Measurements from ENCODE around the gene ZNF768. TPM values are rescaled to one million over a fixed set of nuclear protein-coding genes. Genes with fewer than 3 reads are reported as not detected.

The ZNF768 gene
- total and polyA plus RNA-seq, 2 donors (not counting 1 experiment from before 2014, with no cell fraction given) = 8.2 to 23.9 TPM

DNA sequence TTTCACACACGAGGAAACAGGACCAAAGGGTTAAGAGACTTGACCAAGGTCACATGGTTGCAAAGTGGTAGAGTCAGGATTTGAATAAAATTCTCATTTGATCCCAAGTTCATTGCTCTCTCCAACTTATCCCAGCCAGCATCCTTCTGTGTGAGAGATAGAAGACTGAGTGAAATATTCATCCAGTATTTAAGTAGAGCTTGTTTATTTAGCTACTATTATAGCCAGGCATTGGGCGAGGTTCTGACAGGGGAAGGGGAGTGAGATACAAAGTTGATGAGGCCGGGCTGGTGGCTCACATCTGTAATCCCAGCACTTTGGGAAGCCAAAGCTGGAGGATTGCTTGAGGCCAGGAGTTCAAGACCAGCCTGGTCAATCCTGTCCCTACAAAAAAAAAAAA, 49.4 kb downstream of the ZNF768 start:
- Histone ChIP-seq H3K4me1 (ENCODE audit: control insufficient read depth, extremely low read depth, insufficient read depth, low read length) (no peaks in the 10 kb centered on the region), H3K27ac (ENCODE audit: insufficient read depth, low read length) (no peak overlapping the region), H2AFZ (ENCODE audit: low read length) (no peak overlapping the region), H3K9me3 (ENCODE audit: control insufficient read depth, insufficient read depth, low read depth, low read length) (no peaks in the 10 kb centered on the region), H3K79me2 (ENCODE audit: control insufficient read depth, insufficient read depth, low read length) (no peaks in the 10 kb centered on the region), H3K9ac (ENCODE audit: insufficient read depth, low read length) (no peak overlapping the region), H4K20me1 (ENCODE audit: control insufficient read depth, extremely low read depth, insufficient read depth, low read length) (no peaks in the 10 kb centered on the region), H3K4me3 (replicated peaks in 1 of 4; ENCODE audit: control extremely low read depth in 1 of 4, insufficient read depth in 1 of 4, low read depth in 3 of 4, low read length in 4 of 4) (no peak overlapping the region), H3K36me3 (ENCODE audit: control insufficient read depth, insufficient read depth, low read length) (no peaks in the 10 kb centered on the region), H3K27me3 (ENCODE audit: control insufficient read depth, insufficient read depth, low read length) (peaks cover 23% of the 10 kb centered on the region), H3K4me2 (ENCODE audit: extremely low read depth, insufficient read depth, low read length) (no peak overlapping the region)
- no peak for DNase-seq (ENCODE audit: low read depth in 2 of 2)
- TF ChIP-seq EZH2 (IDR thresholded peaks at IDR 0.05; ENCODE audit: low read length, missing control alignments) = no peak
- TF ChIP-seq, protein P1, sequence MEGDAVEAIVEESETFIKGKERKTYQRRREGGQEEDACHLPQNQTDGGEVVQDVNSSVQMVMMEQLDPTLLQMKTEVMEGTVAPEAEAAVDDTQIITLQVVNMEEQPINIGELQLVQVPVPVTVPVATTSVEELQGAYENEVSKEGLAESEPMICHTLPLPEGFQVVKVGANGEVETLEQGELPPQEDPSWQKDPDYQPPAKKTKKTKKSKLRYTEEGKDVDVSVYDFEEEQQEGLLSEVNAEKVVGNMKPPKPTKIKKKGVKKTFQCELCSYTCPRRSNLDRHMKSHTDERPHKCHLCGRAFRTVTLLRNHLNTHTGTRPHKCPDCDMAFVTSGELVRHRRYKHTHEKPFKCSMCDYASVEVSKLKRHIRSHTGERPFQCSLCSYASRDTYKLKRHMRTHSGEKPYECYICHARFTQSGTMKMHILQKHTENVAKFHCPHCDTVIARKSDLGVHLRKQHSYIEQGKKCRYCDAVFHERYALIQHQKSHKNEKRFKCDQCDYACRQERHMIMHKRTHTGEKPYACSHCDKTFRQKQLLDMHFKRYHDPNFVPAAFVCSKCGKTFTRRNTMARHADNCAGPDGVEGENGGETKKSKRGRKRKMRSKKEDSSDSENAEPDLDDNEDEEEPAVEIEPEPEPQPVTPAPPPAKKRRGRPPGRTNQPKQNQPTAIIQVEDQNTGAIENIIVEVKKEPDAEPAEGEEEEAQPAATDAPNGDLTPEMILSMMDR (conservative IDR thresholded peaks at IDR 0.05 in 1 of 2, IDR thresholded peaks at IDR 0.05 in 1 of 2; ENCODE audit: low read depth in 1 of 2, low read length in 2 of 2) = no peak

DNA sequence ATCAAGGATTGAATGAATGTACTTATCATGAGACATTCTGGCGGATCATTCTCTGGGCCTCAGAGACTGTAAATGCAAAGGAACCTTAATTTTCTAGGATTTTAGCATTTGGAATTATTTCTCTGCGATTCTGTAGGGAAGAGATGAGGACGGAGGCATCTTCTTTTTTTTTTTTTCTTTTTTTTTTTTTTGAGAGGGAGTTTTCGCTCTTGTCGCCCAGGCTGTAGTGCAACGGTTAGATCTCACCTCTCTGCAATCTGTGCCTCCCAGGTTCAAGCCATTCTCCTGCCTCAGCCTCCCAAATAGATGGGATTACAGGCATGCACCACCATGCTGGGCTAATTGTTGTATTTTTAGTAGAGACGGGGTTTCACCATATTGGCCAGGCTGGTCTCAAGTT, 51.7 kb downstream of the ZNF768 start:
- no peak for DNase-seq (ENCODE audit: low read depth in 2 of 2)
- Histone ChIP-seq H4K20me1 (ENCODE audit: control insufficient read depth, extremely low read depth, insufficient read depth, low read length) (no peaks in the 10 kb centered on the region), H3K79me2 (ENCODE audit: control insufficient read depth, insufficient read depth, low read length) (no peaks in the 10 kb centered on the region), H3K4me1 (ENCODE audit: control insufficient read depth, extremely low read depth, insufficient read depth, low read length) (no peaks in the 10 kb centered on the region), H3K27me3 (ENCODE audit: control insufficient read depth, insufficient read depth, low read length) (peaks cover 23% of the 10 kb centered on the region), H3K4me3 (replicated peaks in 1 of 4; ENCODE audit: control extremely low read depth in 1 of 4, insufficient read depth in 1 of 4, low read depth in 3 of 4, low read length in 4 of 4) (no peak overlapping the region), H3K9ac (ENCODE audit: insufficient read depth, low read length) (no peak overlapping the region), H3K4me2 (ENCODE audit: extremely low read depth, insufficient read depth, low read length) (no peak overlapping the region), H3K27ac (ENCODE audit: insufficient read depth, low read length) (no peak overlapping the region), H3K9me3 (ENCODE audit: control insufficient read depth, insufficient read depth, low read depth, low read length) (no peaks in the 10 kb centered on the region), H3K36me3 (ENCODE audit: control insufficient read depth, insufficient read depth, low read length) (no peaks in the 10 kb centered on the region), H2AFZ (ENCODE audit: low read length) (no peak overlapping the region)
- no peak for TF ChIP-seq EZH2 (IDR thresholded peaks at IDR 0.05; ENCODE audit: low read length, missing control alignments)
- TF ChIP-seq, protein P1 (conservative IDR thresholded peaks at IDR 0.05 in 1 of 2, IDR thresholded peaks at IDR 0.05 in 1 of 2; ENCODE audit: low read depth in 1 of 2, low read length in 2 of 2) = no peak

DNA sequence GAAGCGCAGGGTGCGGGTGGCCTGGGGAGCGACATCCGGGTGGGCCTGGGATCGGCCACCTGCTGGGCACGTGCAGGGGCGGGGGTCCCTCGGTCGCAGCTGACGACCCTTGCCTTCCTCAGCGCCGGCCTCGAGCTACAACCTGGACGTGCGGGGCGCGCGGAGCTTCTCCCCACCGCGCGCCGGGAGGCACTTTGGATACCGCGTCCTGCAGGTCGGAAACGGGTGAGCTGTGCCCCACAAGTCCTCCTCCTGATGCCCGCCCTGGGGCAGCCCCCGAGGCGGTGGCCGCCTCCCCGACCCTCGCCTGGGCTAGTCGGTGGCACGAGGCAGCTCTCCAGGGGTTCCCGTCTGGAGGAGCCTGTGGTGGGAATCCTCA, 52.3 kb downstream of the ZNF768 start:
- Histone ChIP-seq H3K4me2 (ENCODE audit: extremely low read depth, insufficient read depth, low read length) (no peak overlapping the region), H3K9ac (ENCODE audit: insufficient read depth, low read length) (no peak overlapping the region), H4K20me1 (ENCODE audit: control insufficient read depth, extremely low read depth, insufficient read depth, low read length) (no peaks in the 10 kb centered on the region), H3K79me2 (ENCODE audit: control insufficient read depth, insufficient read depth, low read length) (no peaks in the 10 kb centered on the region), H3K27me3 (ENCODE audit: control insufficient read depth, insufficient read depth, low read length) (peaks cover 23% of the 10 kb centered on the region), H3K36me3 (ENCODE audit: control insufficient read depth, insufficient read depth, low read length) (no peaks in the 10 kb centered on the region), H3K4me1 (ENCODE audit: control insufficient read depth, extremely low read depth, insufficient read depth, low read length) (no peaks in the 10 kb centered on the region), H3K27ac (ENCODE audit: insufficient read depth, low read length) (no peak overlapping the region), H2AFZ (ENCODE audit: low read length) (no peak overlapping the region), H3K4me3 (replicated peaks in 1 of 4; ENCODE audit: control extremely low read depth in 1 of 4, insufficient read depth in 1 of 4, low read depth in 3 of 4, low read length in 4 of 4) (no peak overlapping the region), H3K9me3 (ENCODE audit: control insufficient read depth, insufficient read depth, low read depth, low read length) (no peaks in the 10 kb centered on the region)
- TF ChIP-seq EZH2 (IDR thresholded peaks at IDR 0.05; ENCODE audit: low read length, missing control alignments) = no peak
- TF ChIP-seq, protein P1 (conservative IDR thresholded peaks at IDR 0.05 in 1 of 2, IDR thresholded peaks at IDR 0.05 in 1 of 2; ENCODE audit: low read depth in 1 of 2, low read length in 2 of 2) = no peak
- DNase-seq (ENCODE audit: low read depth in 2 of 2) = no peak

Other genes starting within 250 kb of the ZNF768 start
- 35.2 and 36.0 TPM in 2 replicates for gene CD2BP2, start 171.3 kb downstream of the ZNF768 start, total RNA-seq
- gene CD2BP2, start 171.3 kb downstream of the ZNF768 start, polyA plus RNA-seq = 45.5 and 47.3 TPM in 2 replicates
- gene TBC1D10B, start 156.1 kb downstream of the ZNF768 start, total RNA-seq = 22.1 and 29.6 TPM in 2 replicates
- gene TBC1D10B, start 156.1 kb downstream of the ZNF768 start, polyA plus RNA-seq = 14.8 and 22.1 TPM in 2 replicates
- gene MYL11, start 151.8 kb downstream of the ZNF768 start, total RNA-seq = not detected in 2 replicates
- 0.11 and 0.45 TPM in 2 replicates for gene MYL11, start 151.8 kb downstream of the ZNF768 start, polyA plus RNA-seq
- 0.17 and 0.26 TPM in 2 replicates for gene SEPTIN1, start 144.0 kb downstream of the ZNF768 start, total RNA-seq
- 0.17 TPM in 1 of 2 replicates, not detected in the other for gene SEPTIN1, start 144.0 kb downstream of the ZNF768 start, polyA plus RNA-seq
- 7.3 and 7.7 TPM in 2 replicates for gene ZNF48, start 131.1 kb downstream of the ZNF768 start, total RNA-seq
- gene ZNF48, start 131.1 kb downstream of the ZNF768 start, polyA plus RNA-seq = 3.2 and 4.0 TPM in 2 replicates
- 8.4 and 10.5 TPM in 2 replicates for gene ZNF771, start 119.0 kb downstream of the ZNF768 start, total RNA-seq
- gene ZNF771, start 119.0 kb downstream of the ZNF768 start, polyA plus RNA-seq = 3.1 and 4.5 TPM in 2 replicates
- 6.6 and 8.5 TPM in 2 replicates for gene DCTPP1, start 96.5 kb downstream of the ZNF768 start, total RNA-seq
- gene DCTPP1, start 96.5 kb downstream of the ZNF768 start, polyA plus RNA-seq = 23.6 and 38.1 TPM in 2 replicates
- 19.3 and 26.6 TPM in 2 replicates for gene SEPHS2, start 80.7 kb downstream of the ZNF768 start, total RNA-seq
- gene SEPHS2, start 80.7 kb downstream of the ZNF768 start, polyA plus RNA-seq = 39.3 and 41.8 TPM in 2 replicates
- not detected in 2 replicates for gene ITGAL, start 53.8 kb downstream of the ZNF768 start, total RNA-seq
- gene ITGAL, start 53.8 kb downstream of the ZNF768 start, polyA plus RNA-seq = not detected in 2 replicates
- 7.4 and 10.6 TPM in 2 replicates for gene ZNF747, start 8.3 kb upstream of the ZNF768 start, total RNA-seq
- gene ZNF747, start 8.3 kb upstream of the ZNF768 start, polyA plus RNA-seq = 3.9 and 4.4 TPM in 2 replicates
- 3.1 TPM in 2 replicates for gene ZNF764, start 31.8 kb upstream of the ZNF768 start, total RNA-seq
- gene ZNF764, start 31.8 kb upstream of the ZNF768 start, polyA plus RNA-seq = 2.4 and 2.6 TPM in 2 replicates
- 10.3 and 12.9 TPM in 2 replicates for gene ZNF688, start 45.1 kb upstream of the ZNF768 start, total RNA-seq
- gene ZNF688, start 45.1 kb upstream of the ZNF768 start, polyA plus RNA-seq = 3.0 and 3.1 TPM in 2 replicates
- 6.6 and 8.7 TPM in 2 replicates for gene ZNF785, start 59.1 kb upstream of the ZNF768 start, total RNA-seq
- 4.7 and 7.1 TPM in 2 replicates for gene ZNF785, start 59.1 kb upstream of the ZNF768 start, polyA plus RNA-seq
- 4.6 and 6.1 TPM in 2 replicates for gene ZNF689, start 83.8 kb upstream of the ZNF768 start, total RNA-seq
- 3.5 and 4.2 TPM in 2 replicates for gene ZNF689, start 83.8 kb upstream of the ZNF768 start, polyA plus RNA-seq
- gene PRR14, start 124.4 kb upstream of the ZNF768 start, total RNA-seq = 5.9 and 6.6 TPM in 2 replicates
- 2.5 and 4.7 TPM in 2 replicates for gene PRR14, start 124.4 kb upstream of the ZNF768 start, polyA plus RNA-seq
- 16.7 and 20.8 TPM in 2 replicates for gene FBRS, start 131.9 kb upstream of the ZNF768 start, total RNA-seq
- 5.5 and 8.2 TPM in 2 replicates for gene FBRS, start 131.9 kb upstream of the ZNF768 start, polyA plus RNA-seq
- gene SRCAP, start 172.6 kb upstream of the ZNF768 start, total RNA-seq = 11.3 and 14.2 TPM in 2 replicates
- 3.5 and 6.4 TPM in 2 replicates for gene SRCAP, start 172.6 kb upstream of the ZNF768 start, polyA plus RNA-seq
- 11.8 and 15.4 TPM in 2 replicates for gene PHKG2, start 221.9 kb upstream of the ZNF768 start, total RNA-seq
- 19.4 and 23.8 TPM in 2 replicates for gene PHKG2, start 221.9 kb upstream of the ZNF768 start, polyA plus RNA-seq
- 0.77 and 1.3 TPM in 2 replicates for gene CFAP119, start 235.5 kb upstream of the ZNF768 start, total RNA-seq
- 1.5 and 2.0 TPM in 2 replicates for gene CFAP119, start 235.5 kb upstream of the ZNF768 start, polyA plus RNA-seq
- gene RNF40, start 235.8 kb upstream of the ZNF768 start, total RNA-seq = 56.8 TPM in 2 replicates
- gene RNF40, start 235.8 kb upstream of the ZNF768 start, polyA plus RNA-seq = 42.0 and 68.2 TPM in 2 replicates